MM.1S (cell line): Measurements from ENCODE around the gene NFKB1.

ENCODE experiments used
- DNase-seq: peaks from one replicate; pipeline ENCODE4 v3.0.0-alpha.2; 2015
- H2AFZ ChIP-seq: fragments of 300-600 bp; sonication (generic); 2 replicates; pipeline ENCODE4 v1.6.0; 2016; ENCODE audit warnings: antibody characterized with exemption, low read length
- H3F3A ChIP-seq: fragments of 300-600 bp; sonication (generic); 2 replicates; pipeline ENCODE4 v1.6.1; 2016; ENCODE audit warnings: mild to moderate bottlenecking, antibody characterized with exemption, low read length, moderate library complexity, mixed read lengths; ENCODE audit not compliant: insufficient read depth
- H3K27ac ChIP-seq: fragments of 300-600 bp; sonication (generic); 2 replicates; pipeline ENCODE4 v1.5.1; 2016; ENCODE audit warnings: mild to moderate bottlenecking, low read length
- H3K27me3 ChIP-seq: fragments of 300-600 bp; sonication (generic); replicated peaks from 2 replicates; pipeline ENCODE4 v1.6.0; 2016; ENCODE audit warnings: low read length; ENCODE audit not compliant: insufficient read depth
- H3K36me3 ChIP-seq: fragments of 300-600 bp; sonication (generic); replicated peaks from 2 replicates; pipeline ENCODE4 v1.6.1; 2016; ENCODE audit warnings: mild to moderate bottlenecking, low read length, mixed read lengths; ENCODE audit not compliant: insufficient read depth
- H3K4me1 ChIP-seq: fragments of 300-600 bp; sonication (generic); 2 replicates; pipeline ENCODE4 v1.6.1; 2016; ENCODE audit warnings: low read length, mixed read lengths
- H3K4me2 ChIP-seq: fragments of 300-600 bp; sonication (generic); 2 replicates; pipeline ENCODE4 v1.6.0; 2016; ENCODE audit warnings: low read depth, low read length
- H3K4me3 ChIP-seq: fragments of 300-600 bp; sonication (generic); 2 replicates; pipeline ENCODE4 v1.5.1; 2016; ENCODE audit warnings: low read length, mixed read lengths
- H3K79me2 ChIP-seq: fragments of 300-600 bp; sonication (generic); 2 replicates; pipeline ENCODE4 v1.6.1; 2016; ENCODE audit warnings: mixed run types, low read length, mixed read lengths
- H3K9ac ChIP-seq: fragments of 300-600 bp; sonication (generic); 2 replicates; pipeline ENCODE4 v1.6.1; 2016; ENCODE audit warnings: low read length, mixed read lengths
- H3K9me2 ChIP-seq: fragments of 300-600 bp; sonication (generic); replicated peaks from 2 replicates; pipeline ENCODE4 v1.6.1; 2016; ENCODE audit warnings: mild to moderate bottlenecking, low read length, mixed read lengths; ENCODE audit not compliant: insufficient read depth
- H3K9me3 ChIP-seq: fragments of 300-600 bp; sonication (generic); replicated peaks from 2 replicates; pipeline ENCODE4 v1.6.1; 2016; ENCODE audit warnings: mild to moderate bottlenecking, low read length, mixed read lengths; ENCODE audit not compliant: insufficient read depth
- H4K20me1 ChIP-seq: fragments of 300-600 bp; sonication (generic); 2 replicates; pipeline ENCODE4 v1.6.1; 2016; ENCODE audit warnings: mild to moderate bottlenecking, low read length, moderate library complexity, mixed read lengths; ENCODE audit not compliant: insufficient read depth
- CTCF ChIP-seq: fragments of 300-600 bp; sonication (generic); IDR thresholded peaks from 2 replicates; pipeline ENCODE4 v1.5.1; 2016; ENCODE audit warnings: antibody characterized with exemption, low read length, mixed read lengths
- EZH2 ChIP-seq: fragments of 300-600 bp; sonication (generic); optimal IDR thresholded peaks from 2 replicates; pipeline ENCODE3; 2017; ENCODE audit warnings: low read depth, mild to moderate bottlenecking, antibody characterized with exemption, low read length, mixed read lengths
- EZH2phosphoT487 ChIP-seq: fragments of 300-600 bp; sonication (generic); IDR thresholded peaks from 2 replicates; pipeline ENCODE4 v1.6.1; 2018; ENCODE audit warnings: antibody characterized with exemption, low read length

Gene NFKB1

GRCh38 chr4:102578270-102578669, 77.1 kb downstream of the NFKB1 start:
- no peaks in the 10 kb centered on the region for H3K27me3 ChIP-seq
- no peak overlapping the region for H3K27ac ChIP-seq
- no peak overlapping the region for H2AFZ ChIP-seq
- no peaks in the 10 kb centered on the region; the same call in 1 of the 2 replicates for H3K4me1 ChIP-seq
- no peaks in the 10 kb centered on the region for H3F3A ChIP-seq
- H4K20me1 ChIP-seq = no peaks in the 10 kb centered on the region
- no peaks in the 10 kb centered on the region for H3K9me3 ChIP-seq
- H3K9me2 ChIP-seq = no peaks in the 10 kb centered on the region
- H3K36me3 ChIP-seq = peaks cover 3% of the 10 kb centered on the region; the same call in 1 of the 2 replicates
- TF ChIP-seq EZH2 (no peak), EZH2phosphoT487 (no peak), CTCF (no peak)
- H3K9ac ChIP-seq = no peak overlapping the region
- no peak overlapping the region for H3K4me3 ChIP-seq
- no peak overlapping the region for H3K4me2 ChIP-seq
- DNase-seq = no peak
- peaks cover 26% of the 10 kb centered on the region for H3K79me2 ChIP-seq

GRCh38 chr4:102578819-102579218, 77.7 kb downstream of the NFKB1 start:
- Histone ChIP-seq H3K4me2 (no peak overlapping the region), H3F3A (no peaks in the 10 kb centered on the region), H3K27me3 (no peaks in the 10 kb centered on the region), H3K27ac (no peak overlapping the region), H3K4me3 (no peak overlapping the region), H3K4me1 (no peaks in the 10 kb centered on the region; the same call in 1 of the 2 replicates), H3K36me3 (peaks cover 3% of the 10 kb centered on the region; the same call in 1 of the 2 replicates), H3K79me2 (peaks cover 21% of the 10 kb centered on the region), H2AFZ (no peak overlapping the region), H3K9me2 (no peaks in the 10 kb centered on the region), H3K9me3 (no peaks in the 10 kb centered on the region), H3K9ac (no peak overlapping the region), H4K20me1 (no peaks in the 10 kb centered on the region)
- TF ChIP-seq EZH2 = no peak
- TF ChIP-seq CTCF = no peak
- no peak for TF ChIP-seq EZH2phosphoT487
- DNase-seq = no peak

- H3K9me2 ChIP-seq = no peaks in the 10 kb centered on the region
- TF ChIP-seq EZH2phosphoT487 (no peak), CTCF (no peak), EZH2 (no peak)
- peaks cover 3% of the 10 kb centered on the region; the same call in 1 of the 2 replicates for H3K36me3 ChIP-seq
- no peaks in the 10 kb centered on the region for H3K27me3 ChIP-seq
- no peaks in the 10 kb centered on the region for H3K9me3 ChIP-seq
- H3K27ac ChIP-seq = no peak overlapping the region
- no peaks in the 10 kb centered on the region for H3F3A ChIP-seq
- no peak overlapping the region for H3K9ac ChIP-seq
- no peak overlapping the region for H2AFZ ChIP-seq
- H3K4me3 ChIP-seq = no peak overlapping the region
- H4K20me1 ChIP-seq = no peaks in the 10 kb centered on the region
- no peak for DNase-seq
- H3K4me2 ChIP-seq = no peak overlapping the region
- no peaks in the 10 kb centered on the region; the same call in 1 of the 2 replicates for H3K4me1 ChIP-seq
- peaks cover 19% of the 10 kb centered on the region for H3K79me2 ChIP-seq
Observed at GRCh38 chr4:102579794-102580462, 78.8 kb downstream of the NFKB1 start.
